Activated naive CD4-positive, alpha-beta T cell treated with Interleukin-2 at 50 U/mL for 16 hours (primary cell): ENCODE results near the gene SPTAN1.
"Not testable (repeated sequence)": the region's sequence is repeated elsewhere in the genome, so short reads cannot be mapped to it uniquely, and the experiment has no call there.

Experiments
- DNase-seq: peaks from one replicate; pipeline ENCODE4 v3.0.0-alpha.2; 2020

Gene SPTAN1

DNA sequence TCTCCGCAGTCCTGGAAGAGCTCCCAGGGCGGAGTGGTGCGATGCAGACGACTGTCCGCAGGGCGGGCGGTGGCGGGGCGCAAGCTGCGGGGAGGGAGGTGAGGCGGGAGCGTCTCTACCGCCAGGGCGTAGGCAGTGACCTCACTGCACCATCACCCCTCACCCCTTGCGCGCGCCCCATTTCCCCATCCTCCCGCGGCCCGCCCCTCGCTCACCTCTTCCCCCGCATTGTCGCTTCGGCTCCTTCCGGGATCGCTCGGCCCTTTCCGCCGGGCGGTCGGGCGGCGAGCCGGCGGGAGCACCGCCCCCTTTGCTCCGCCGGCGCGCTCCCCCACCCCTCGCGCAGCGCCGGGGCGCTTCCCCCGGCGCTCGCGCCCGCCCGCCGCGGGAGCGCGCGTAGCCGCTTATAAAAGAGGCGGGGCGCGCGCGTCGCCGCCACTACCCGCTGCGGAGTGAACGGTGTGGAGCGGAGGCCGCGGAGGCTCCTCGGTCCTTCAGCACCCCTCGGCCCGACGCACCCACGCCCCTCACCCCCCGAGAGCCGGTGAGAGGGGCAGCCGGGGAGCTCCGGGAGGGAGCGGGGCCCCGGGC, at the start of gene SPTAN1:
Gene SPTAN1, plus strand, starts transcription at position 435 of the 591 bp plus-strand sequence. CDS start 14,154 bp downstream, outside the sequence.
- DNase-seq, result peak; percentile 95

DNA sequence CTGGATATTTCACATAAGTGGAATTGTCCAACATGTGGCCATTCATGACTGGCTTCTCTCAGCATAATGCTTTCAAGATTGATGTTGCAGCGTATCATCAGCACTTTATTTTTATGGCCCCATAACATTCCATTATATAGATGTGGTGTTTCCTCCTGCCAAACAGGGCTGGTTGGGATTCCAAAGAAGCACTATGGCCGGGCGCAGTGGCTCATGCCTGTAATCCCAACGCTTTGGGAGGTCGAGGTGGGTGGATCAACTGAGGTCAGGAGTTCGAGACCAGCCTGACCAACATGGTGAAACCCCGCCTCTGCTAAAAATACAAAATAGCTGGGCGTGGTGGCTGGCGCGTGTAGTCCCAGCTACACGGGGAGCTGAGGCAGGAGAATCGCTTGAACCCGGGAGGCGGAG, 49.0 kb upstream of the SPTAN1 start:
- not testable (repeated sequence) for DNase-seq

DNA sequence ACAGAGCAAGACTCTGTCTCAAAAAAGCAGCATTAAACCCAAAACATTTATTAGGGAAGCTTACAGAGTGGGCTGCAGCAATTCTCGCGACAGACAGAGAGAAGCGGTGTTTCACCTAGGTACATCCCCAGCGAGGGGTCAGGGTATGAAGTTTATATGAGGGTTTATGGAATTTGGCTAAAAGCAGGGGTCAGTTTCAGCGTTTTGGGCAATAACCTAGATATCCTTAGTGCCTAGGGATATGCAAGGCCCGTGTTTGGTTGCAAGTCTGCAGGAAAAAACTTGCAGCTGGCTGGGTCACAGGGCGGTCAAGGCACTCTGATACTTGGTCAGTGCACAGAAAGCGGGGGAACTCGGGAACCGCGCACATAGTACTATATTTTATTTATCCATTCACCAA, 48.5 kb upstream of the SPTAN1 start:
- no peak for DNase-seq

DNA sequence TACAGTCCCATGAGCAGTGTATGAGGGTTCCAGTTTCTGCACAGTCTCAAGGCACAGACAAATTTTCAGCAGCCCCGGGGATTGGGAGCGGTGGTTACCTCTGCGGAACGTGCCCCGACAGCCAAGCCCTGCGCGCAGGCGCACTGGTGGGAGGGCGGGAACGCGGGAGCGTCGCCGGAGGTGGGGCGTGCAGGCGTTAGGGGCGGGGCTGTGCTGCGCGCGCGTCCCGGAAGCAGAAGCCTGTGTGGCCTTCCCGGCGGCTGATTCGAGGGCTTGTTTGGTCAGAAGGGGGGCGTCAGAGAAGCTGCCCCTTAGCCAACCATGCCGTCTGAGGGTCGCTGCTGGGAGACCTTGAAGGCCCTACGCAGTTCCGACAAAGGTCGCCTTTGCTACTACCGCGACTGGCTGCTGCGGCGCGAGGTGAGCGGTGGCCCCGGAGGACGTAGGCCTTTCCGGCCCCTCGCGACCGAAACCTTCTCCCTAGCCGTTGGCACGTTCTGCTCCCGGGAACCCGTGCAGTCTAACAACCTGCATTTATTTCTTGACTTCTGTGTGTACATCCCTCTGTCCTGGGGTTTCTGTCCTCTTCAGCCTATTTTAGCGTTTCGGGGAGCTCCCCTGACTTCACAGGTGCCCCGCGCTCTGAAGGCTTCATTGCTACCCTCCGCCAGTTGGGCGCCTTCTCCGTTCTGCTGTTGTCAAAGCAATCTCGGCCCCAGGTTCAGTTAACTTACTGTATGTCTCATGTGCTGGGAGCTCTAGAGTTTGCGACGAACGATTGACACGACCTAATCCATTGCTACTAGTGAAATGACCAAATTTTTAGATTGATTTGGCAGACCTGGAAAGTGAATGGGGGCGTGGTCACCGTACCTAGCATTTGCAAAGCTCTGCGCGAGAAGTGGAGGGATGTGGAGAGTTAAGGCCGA, 47.6 kb upstream of the SPTAN1 start, which contains the start of gene GLE1:
Gene GLE1, plus strand, starts transcription at position 235 of the 929 bp plus-strand sequence. Its CDS starts 87 bp downstream, at position 322.
- DNase-seq, result peak; percentile 97

DNA sequence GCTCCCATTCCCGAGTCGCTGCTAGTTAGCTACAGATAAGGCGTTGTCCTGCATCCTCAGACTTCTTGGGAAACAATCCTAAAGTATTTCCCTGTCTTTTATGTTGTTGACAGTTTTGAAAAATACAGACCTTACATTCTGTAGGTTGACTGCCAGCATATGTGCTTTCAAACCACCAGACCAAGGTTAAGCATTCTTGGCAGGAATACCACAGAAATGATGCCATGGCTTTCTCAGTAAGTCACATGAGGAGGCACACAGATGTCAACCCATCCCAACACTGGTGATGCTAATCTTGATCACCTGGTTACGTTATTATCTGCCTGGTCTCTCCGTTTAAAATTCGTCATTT, 47.0 kb upstream of the SPTAN1 start:
- DNase-seq, result no peak

DNA sequence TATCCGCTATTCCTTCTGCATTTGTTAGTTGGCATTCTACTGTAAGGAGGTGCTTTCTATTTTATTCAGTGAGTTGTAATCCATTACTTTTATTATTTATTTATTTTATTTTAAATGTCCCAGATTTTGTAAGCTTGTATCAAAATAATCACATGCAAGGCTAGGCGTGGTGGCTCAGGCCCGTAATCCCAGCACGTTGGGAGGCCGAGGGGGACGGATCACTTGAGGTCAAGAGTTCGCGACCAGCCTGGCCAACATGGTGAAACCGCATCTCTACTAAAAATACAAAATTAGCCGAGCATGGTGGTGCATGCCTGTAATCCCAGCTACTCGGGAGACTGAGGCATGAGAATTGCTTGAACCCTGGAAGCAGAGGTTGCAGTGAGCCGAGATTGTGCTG, 46.5 kb upstream of the SPTAN1 start:
- DNase-seq, result not testable (repeated sequence)

DNA sequence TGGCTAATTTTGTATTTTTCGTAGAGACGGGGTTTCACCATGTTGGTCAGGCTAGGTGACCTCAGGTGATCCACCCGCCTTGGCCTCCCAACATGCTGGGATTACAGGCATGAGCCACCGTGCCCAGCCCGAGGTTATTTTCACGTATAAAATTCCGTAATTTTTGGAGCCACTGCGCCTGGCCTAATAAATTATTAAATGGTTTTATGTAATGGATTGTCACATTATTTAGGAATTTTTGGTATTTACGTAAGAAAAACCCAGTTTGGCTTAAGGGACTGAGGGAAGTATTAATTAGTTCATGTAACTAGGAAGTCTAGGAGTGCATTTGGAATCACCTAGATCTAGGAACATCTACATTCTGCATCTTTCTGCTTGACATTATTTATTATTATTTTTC, 39.6 kb upstream of the SPTAN1 start:
- DNase-seq, result no peak

DNA sequence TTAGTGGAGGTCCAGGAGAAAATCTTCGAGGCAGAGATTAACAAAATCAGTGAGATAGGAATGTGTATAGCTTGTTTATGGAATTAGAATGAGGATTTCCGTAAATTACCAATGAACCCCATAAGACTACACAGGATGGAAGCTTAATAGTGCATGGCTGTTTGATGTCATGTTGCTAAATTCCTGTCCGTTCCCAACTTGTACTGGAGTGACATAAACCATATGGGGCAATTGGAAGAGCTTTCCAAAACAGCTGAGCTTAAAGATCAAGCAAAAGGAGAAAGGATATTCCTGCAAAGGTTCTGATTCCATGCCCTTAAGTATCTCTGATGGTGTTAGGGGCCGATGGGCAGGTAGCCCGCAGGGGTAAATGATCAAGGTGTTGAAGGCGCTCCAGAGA, 30.4 kb upstream of the SPTAN1 start:
- DNase-seq, result no peak

DNA sequence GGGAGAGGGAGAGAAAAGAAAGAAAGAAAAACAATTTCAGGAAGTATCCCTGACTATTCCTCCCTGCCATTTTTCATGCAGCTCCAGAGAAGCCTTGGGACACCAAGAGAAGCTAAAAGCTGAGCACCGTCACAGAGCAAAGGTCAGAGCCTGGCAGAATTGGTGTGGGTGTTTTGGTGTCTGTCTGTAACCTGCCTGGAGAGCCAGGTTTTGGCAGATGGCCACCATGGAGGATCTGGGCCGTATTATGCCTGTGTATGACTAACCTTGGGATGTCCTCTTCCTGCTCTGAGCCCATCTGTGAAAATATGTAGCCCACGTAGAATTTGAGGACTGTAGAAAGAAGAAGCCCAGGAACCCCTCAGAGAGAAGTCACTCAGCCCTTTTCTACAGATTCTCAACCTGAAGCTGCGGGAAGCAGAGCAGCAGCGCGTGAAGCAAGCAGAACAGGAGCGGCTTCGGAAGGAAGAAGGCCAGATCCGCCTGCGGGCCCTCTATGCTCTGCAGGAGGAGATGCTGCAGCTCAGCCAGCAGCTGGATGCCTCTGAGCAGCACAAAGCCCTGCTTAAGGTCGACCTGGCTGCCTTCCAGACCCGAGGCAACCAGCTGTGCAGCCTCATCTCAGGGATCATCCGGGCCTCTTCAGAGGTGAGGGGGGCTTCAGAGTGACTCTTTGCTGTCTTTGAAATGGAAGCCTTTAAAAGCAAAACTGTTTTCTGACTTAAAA, 29.0 kb upstream of the SPTAN1 start:
- no peak for DNase-seq

DNA sequence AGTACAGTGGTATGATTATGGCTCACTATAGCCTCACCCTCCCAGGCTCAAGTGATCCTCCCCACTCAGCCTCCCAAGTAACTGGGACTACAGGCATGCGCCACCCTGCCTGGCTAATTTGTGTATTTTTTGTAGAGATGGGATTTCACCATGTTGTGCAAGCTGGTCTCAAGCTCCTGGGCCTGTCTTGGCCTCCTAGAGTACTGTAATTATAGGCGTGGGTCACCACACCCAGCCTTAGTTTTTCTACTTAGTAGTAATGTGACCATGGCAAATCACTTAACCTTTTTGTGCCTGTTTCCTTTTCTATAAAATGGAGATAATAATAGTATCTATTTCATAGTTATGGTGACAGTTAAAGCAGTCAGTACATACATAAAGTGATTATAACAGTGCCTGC, 25.7 kb upstream of the SPTAN1 start:
- DNase-seq, result no peak

DNA sequence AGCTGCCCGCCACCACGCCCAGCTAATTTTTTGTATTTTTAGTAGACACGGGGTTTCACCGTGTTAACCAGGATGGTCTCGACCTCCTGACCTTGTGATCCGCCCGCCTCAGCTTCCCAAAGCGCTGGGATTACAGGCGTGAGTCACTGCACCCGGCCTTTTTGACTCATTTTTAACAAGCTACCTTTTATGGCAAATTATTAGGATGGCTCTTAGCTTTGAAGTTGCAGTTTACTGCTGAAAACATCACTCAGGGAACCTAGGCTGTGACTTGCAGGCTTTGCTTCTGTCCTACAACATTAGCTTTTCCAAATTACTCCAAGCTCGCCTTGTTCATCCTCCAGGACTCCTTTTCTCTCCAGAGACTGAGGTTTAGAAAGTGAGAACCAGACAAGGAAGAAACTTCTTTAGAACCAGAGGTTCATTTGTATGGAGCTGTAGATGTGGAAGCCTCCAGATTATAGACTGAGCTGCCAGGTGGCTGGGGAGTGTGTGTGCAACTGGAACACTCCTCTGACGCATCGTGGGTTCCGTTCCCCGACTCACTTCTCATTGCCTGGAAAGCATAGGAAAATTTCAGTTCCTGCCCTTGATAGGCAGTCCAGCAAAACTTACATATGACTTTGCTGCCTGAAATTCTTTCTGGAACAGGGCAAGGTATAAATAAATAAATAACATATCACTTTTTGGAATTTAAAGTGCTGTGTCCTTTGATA, 23.8 kb upstream of the SPTAN1 start:
- DNase-seq, result no peak

DNA sequence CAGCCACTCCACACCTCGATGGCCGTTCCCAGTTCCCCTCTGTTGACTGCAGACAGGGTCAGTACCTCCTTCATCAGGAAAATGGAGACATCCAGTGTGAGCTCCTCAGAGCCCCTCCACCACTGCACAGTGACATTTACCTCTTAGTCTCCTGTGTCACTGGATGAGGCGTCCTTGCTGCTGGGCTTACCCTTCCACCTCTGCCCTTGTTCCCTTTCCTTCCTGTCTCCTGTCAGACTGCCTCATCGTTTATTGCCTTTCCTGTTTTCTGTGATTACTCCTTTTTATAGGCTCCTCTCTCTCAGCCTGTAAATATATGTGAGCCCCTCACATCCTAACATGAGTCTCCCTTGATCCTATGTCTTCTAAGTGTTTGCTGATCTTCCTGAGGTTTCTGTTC, 23.2 kb upstream of the SPTAN1 start:
- no peak for DNase-seq

DNA sequence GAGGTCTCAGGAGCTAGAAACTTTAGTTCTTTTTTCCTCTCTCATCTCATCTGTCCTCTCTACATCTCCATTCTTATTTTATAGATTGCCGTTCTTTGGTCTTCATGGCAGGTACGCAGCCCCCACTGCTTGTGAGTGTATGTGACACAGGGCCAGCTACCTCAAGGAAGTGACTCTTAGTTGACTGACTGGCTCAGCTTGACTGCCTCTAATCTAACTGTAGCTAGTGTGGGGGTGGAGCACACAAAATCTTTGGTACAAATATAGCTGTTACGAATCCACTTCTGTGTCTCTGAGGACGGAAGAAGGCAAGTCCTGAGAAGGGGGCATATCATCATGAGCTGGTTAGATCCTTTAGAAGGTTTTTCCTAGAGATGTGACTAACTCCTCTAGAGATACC, 19.8 kb upstream of the SPTAN1 start:
- no peak for DNase-seq

DNA sequence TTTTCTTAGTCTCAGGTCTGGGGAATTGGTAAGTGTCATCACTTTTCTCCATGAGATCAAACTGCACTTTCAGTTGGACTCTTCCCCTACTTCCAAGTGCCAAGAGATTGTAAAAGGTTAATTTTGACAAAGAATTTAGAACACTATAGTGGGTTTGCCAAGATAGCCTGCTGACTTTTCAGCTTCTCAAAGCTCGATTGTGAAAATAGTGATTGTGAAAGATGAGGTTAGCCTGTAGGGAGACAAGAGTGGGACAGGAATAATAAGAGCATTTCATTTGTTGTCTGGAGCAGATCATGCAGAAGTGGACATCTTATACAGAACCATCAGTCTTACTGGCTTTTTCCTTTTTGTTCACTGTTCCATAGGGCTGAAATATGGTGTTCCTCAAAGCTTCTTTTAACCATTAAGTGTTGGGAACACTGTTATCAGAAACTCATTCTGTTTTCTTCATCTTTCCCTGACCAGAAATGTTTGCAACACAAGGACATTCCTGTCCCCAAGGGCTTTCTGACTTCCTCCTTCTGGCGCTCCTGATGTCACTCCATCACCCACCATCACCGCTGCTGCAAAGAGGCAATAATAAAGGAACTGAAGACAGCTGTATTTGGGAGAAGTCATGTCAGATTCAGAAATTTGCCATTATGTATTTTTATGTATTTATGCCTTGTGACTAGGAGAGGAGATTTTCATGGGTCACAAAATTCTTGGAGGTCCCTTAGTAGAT, 11.6 kb upstream of the SPTAN1 start:
- no peak for DNase-seq

DNA sequence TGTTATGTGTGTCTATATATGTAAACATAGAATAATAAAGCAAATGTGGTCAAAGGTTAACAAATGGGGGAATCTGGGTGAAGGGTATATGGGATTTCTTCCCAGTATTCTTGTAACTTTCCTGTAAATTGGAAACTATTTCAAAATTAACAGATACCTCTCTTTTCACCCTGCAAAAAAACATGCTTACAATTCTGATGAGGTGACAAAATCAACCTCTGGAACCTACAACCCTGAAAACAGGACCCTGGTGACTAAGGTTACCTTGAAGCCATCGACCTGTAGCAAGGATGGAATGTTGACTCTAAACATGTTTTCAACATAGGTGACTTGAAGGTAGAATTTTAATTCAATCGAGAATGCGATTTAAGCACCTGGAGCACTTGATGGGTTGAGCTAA, 5.9 kb upstream of the SPTAN1 start:
- DNase-seq, result no peak

DNA sequence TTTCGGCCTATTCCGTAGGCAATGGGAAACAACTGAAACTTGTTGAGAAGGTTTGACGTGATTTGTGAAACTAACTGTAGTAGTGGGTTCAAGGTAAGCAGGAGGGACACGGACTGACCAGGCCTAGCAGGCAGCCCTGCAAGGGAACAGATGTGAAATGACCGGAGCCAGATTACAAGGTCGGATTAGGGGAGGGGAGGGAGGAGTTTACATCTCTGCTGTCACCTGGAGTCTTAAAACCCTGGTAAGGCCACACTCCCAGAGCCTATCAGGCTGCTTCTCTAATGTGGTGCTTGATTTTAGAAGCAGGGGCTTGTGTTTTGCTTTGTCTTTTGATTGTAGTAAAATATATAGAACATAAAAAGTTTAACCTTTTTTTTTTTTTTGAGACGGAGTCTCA, 3.5 kb upstream of the SPTAN1 start:
- no peak for DNase-seq

DNA sequence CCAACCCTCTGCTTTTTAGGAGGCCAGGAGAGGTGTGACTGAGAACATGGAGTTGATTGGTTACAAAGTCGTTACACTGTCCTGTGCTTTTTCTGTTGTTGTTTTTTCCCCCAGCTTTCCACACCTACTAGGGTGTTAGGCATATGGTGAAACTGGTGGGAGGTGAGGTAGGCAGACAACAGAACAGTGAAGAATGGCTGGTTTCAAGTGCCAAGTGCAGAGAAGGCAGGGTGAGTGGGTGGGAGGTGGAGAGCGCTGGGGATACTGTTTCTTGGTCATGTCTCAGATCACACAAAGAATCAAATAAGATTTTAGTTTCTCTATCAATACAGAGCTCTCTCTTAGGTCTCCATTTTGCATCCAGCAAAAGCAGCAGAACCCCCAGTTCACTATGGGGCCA, 2.2 kb upstream of the SPTAN1 start:
- peak; percentile 73 for DNase-seq

DNA sequence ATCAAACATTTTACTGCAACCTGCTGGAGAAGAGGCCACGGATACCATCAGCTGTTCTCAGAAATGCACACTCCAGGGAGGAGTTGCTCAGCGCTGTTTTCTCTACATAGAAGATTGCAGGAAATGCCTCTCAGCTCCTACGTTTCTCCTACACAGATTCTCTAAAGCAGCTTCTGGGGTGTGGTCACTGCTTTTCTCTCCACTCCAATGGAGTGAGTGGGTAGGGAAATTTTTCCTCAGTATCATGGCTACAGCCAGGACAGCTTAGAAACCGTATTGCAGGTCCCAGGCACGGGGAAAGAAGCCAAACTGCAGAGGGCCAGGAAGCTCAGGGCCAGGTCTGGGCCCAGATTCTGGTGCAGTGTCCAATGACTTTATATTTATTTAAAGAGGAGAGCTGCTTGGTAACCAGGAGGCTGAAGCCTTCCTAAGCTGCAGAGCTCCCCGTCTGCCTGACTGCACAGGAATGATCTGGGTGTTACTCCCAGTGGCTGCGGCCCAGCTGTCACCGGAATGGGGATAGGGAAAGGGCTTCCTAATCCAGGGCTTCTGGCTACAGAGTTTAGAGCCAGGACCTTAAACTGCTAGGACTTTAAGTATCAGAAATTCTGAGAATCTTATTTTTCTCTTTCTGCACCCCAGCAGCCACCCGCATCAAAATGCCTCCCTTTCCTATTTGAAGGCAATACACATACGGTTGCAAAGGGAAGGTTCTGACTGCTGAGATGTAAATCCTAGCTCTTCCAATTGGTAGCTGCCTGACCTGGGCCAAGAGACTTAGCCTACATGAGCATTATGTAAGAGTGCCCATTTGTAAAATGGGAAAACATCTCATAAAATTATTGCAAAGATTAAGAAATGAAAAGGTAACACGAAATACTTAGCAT, 1.4 kb upstream of the SPTAN1 start:
- no peak for DNase-seq

DNA sequence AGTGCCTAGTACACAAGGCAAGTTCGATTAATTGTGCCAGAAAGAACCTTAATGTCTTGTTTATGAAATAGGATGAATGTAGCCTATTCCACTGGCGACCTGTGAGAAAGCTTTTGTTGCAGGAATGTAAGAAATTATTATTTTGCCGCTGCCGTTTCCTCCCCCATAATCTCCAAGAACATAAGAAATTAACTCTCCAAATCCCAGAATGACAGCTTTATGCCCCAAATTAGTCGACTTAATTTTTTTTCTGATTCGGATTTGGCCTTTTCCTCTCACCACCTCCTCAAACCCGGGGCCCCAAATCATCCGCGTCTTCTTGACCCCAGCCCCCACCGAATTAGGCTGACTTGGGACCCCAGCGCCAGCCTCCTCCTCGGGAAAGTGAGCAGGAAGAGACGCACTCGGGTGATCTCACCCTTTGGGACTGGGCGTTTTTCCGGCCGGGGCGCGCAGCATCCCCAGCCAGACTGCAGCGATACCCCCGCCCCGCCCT, 682 bp upstream of the SPTAN1 start:
- no peak for DNase-seq

DNA sequence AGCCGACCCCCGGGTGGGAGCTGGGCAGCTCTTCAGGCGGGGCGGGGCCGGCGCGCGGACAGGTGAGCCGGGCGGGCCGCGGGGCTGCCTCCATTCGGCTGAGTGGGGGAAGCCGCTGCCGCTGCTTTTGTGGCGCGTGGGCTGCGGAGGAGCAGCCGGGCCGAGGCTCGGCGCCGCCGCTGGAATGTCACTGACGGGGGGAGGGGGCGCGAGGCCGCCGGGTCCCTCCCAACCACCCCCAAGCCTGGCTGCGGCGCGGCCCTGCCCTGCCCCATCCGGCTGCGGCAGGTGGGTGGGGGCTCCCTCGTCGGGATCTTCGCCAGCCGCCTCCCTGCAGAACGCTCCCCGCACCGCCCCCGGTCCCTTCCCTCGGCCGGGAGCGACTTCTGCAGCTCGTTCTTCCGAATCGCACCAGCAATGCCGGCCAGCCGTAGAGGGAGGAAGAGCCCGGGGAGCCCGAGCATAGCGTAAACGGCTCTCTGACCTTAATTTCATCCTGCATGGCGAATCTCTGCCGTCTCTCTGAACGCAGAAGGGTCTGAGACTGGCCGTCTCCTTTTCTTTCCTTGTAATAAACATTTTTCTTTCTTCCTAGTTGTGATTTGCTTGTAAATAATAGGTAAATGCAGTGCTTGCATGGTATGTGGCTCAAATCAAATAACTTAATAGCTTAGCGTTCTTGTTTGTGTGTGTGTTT, 505 bp downstream of the SPTAN1 start:
- peak; percentile 53 for DNase-seq
